PC-3 (cell line): ENCODE measurements around the gene AGL.

ENCODE experiments used
- CTCF ChIP-seq: fragments of 300-600 bp; sonication (generic); conservative IDR thresholded peaks from 2 replicates; pipeline ENCODE4 v1.5.1; 2017; ENCODE audit warnings: antibody characterized with exemption, low read depth, mild to moderate bottlenecking, low read length
- EZH2 ChIP-seq: fragments of 300-600 bp; sonication (generic); IDR thresholded peaks from one replicate; pipeline ENCODE4 v1.6.1; 2017; ENCODE audit warnings: antibody characterized with exemption, mild to moderate bottlenecking, low read length; ENCODE audit not compliant: unreplicated experiment

- no peak for TF ChIP-seq CTCF
- TF ChIP-seq EZH2, result no peak
Observed at GRCh38 chr1:99872063-99872462, 21.9 kb downstream of the AGL start.
